A549 (cell line): ENCODE data around the gene ALDH1A3. TPM values are rescaled to one million over a fixed set of nuclear protein-coding genes. Genes with fewer than 3 reads are reported as not detected.

Experiments
- ATAC-seq, 2 experiments: fragments of 200-7000 bp in 1 of 2; fragments of >200 bp in 1 of 2; cut with Nextera tagmentation in 1 of 2; cut with Tn5 transposase in 1 of 2; 3 replicates each; pipeline versions ENCODE4 v1.8.0 to v1.9.1; 2018 to 2020; ENCODE audit warnings: mild to moderate bottlenecking in 1 of 2, moderate library complexity in 1 of 2
- CTCF ChIA-PET: fragments of 300-600 bp; sonication (Branson Sonifier 250); formaldehyde crosslinking; extraction: SDS; loops from one replicate; lab custom pipeline; 2021; ENCODE audit warnings: antibody characterized with exemption, inconsistent platforms; lab: Yijun Ruan, JAX
- POLR2A ChIA-PET: fragments of 350-600 bp; formaldehyde crosslinking; extraction: SDS; loops from one replicate; lab custom pipeline; 2021; ENCODE audit warnings: antibody characterized with exemption, inconsistent platforms; lab: Yijun Ruan, JAX
- DNase-seq, 2 experiments: peaks; one replicate each; pipeline versions ENCODE4 v3.0.0 to v3.0.0-alpha.2; 2011 to 2016; ENCODE audit warnings: low read depth in 1 of 2, low spot score in 1 of 2
- FAIRE-seq: peaks from 2 replicates; lab custom pipeline; 2011; peaks lifted over from hg19 to GRCh38; lab: Jason Lieb, UNC
- H3K27ac ChIP-seq, 2 experiments: fragments of >200 bp; sonication (Bioruptor Twin); formaldehyde crosslinking; 3 replicates each; pipeline ENCODE4 v1.5.1; 2016 to 2017
- H3K4me1 ChIP-seq: fragments of >200 bp; sonication (Bioruptor Twin); formaldehyde crosslinking; 3 replicates; pipeline ENCODE4 v1.6.1; 2016
- H3K4me2 ChIP-seq: fragments of >200 bp; sonication (Bioruptor Twin); formaldehyde crosslinking; 3 replicates; pipeline ENCODE4 v1.6.1; 2016
- H3K4me3 ChIP-seq: fragments of >200 bp; sonication (Bioruptor Twin); formaldehyde crosslinking; 3 replicates; pipeline ENCODE4 v1.5.1; 2016
- H3K9me3 ChIP-seq: fragments of >200 bp; sonication (Bioruptor Twin); formaldehyde crosslinking; 3 replicates; pipeline ENCODE4 v1.6.1; 2016
- BCL3 ChIP-seq: fragments of >200 bp; sonication (Bioruptor Twin); formaldehyde crosslinking; IDR thresholded peaks from 3 replicates; pipeline ENCODE4 v1.6.1; 2016
- EHMT2 ChIP-seq: fragments of 200-600 bp; sonication (generic); IDR thresholded peaks from 2 replicates; pipeline ENCODE4 v1.6.1; 2016; ENCODE audit warnings: antibody characterized with exemption, low read depth, mild to moderate bottlenecking, moderate library complexity
- FOSL2 ChIP-seq, 2 experiments: fragments of 450-650 bp in 1 of 2; fragments of >200 bp in 1 of 2; sonication (Bioruptor Twin) in 1 of 2; formaldehyde crosslinking; IDR thresholded peaks; 2 replicates each; pipeline versions ENCODE4 v1.5.0 to v1.6.1; 2016 to 2020; ENCODE audit warnings: mild to moderate bottlenecking in 1 of 2, moderate library complexity in 1 of 2
- FOXS1 ChIP-seq: fragments of 250-450 bp; sonication (Bioruptor Pico); IDR thresholded peaks from 2 replicates; pipeline ENCODE4 v1.5.0; 2020; ENCODE audit warnings: mild to moderate bottlenecking, moderate library complexity
- GATA3 ChIP-seq: IDR thresholded peaks from 2 replicates; pipeline ENCODE4 v1.6.1; 2012; ENCODE audit warnings: borderline replicate concordance
- HEYL ChIP-seq: fragments of 250-450 bp; sonication (Bioruptor Pico); IDR thresholded peaks from 2 replicates; pipeline ENCODE4 v1.8.0; 2021; ENCODE audit warnings: mild to moderate bottlenecking, moderate library complexity
- HOXB5 ChIP-seq: fragments of 250-450 bp; sonication (Bioruptor Pico); IDR thresholded peaks from 2 replicates; pipeline ENCODE4 v1.5.0; 2020; ENCODE audit warnings: mild to moderate bottlenecking, moderate library complexity
- JUNB ChIP-seq: fragments of >200 bp; sonication (Bioruptor Twin); formaldehyde crosslinking; IDR thresholded peaks from 2 replicates; pipeline ENCODE4 v1.6.1; 2016
- KDM1A ChIP-seq: fragments of 200-600 bp; sonication (generic); IDR thresholded peaks from 2 replicates; pipeline ENCODE4 v1.6.1; 2016; ENCODE audit warnings: low read depth, mild to moderate bottlenecking
- KDM5A ChIP-seq: fragments of 200-600 bp; sonication (generic); IDR thresholded peaks from 2 replicates; pipeline ENCODE4 v1.6.1; 2016; ENCODE audit warnings: antibody characterized with exemption, mild to moderate bottlenecking
- NFE2L2 ChIP-seq: fragments of 150-350 bp; conservative IDR thresholded peaks from 2 replicates; pipeline ENCODE4 v1.6.1; 2014; ENCODE audit warnings: low read length
- NPAS2 ChIP-seq: fragments of 250-450 bp; sonication (Bioruptor Pico); IDR thresholded peaks from 2 replicates; pipeline ENCODE4 v1.8.0; 2022; ENCODE audit warnings: mild to moderate bottlenecking, moderate library complexity, borderline replicate concordance
- POLR2A ChIP-seq: IDR thresholded peaks from 2 replicates; pipeline ENCODE4 v1.6.1; 2012; ENCODE audit warnings: mild to moderate bottlenecking, low read length
- RARB ChIP-seq: fragments of 250-450 bp; sonication (Bioruptor Pico); IDR thresholded peaks from 2 replicates; pipeline ENCODE4 v1.8.0; 2021; ENCODE audit warnings: mild to moderate bottlenecking, moderate library complexity
- RFX5 ChIP-seq: fragments of 450-650 bp; IDR thresholded peaks from 2 replicates; pipeline ENCODE4 v1.7.1; 2014; ENCODE audit warnings: antibody characterized with exemption, mild to moderate bottlenecking, moderate library complexity
- TP53 ChIP-seq: fragments of 250-450 bp; sonication (Bioruptor Pico); IDR thresholded peaks from 2 replicates; pipeline ENCODE4 v1.5.0; 2021; ENCODE audit warnings: mild to moderate bottlenecking, moderate library complexity
- ZSCAN20 ChIP-seq: fragments of 250-450 bp; sonication (Bioruptor Pico); IDR thresholded peaks from 2 replicates; pipeline ENCODE4 v1.8.0; 2022; ENCODE audit warnings: mild to moderate bottlenecking, moderate library complexity
- WGBS: methylation state at CpG from one replicate; pipeline ENCODE4 v1.1.6; 2017; ENCODE audit errors: missing lambda C conversion rate; 5-methylcytosine and 5-hydroxymethylcytosine counted together
- polyA plus RNA-seq, 4 experiments: library from polyadenylated mRNA; depleted of rRNA in 3 of 4; stranded (reverse); fragments of >200 nt; fragmentation: RNase III in 1 of 4; extraction: RNeasy Plus Mini Kit Qiagen cat#74134 plus additional on column Dnase treatment in 1 of 4; gene quantifications; 2 replicates in 3 of 4; 3 replicates in 1 of 4; pipeline ENCODE4 v1.2.3, GENCODE V29; 2011 to 2017
- TF ChIP-seq, protein P1 (sequence below): fragments of 250-450 bp; sonication (Bioruptor Pico); IDR thresholded peaks from 2 replicates; pipeline ENCODE4 v1.5.0; 2021; ENCODE audit warnings: mild to moderate bottlenecking, moderate library complexity, borderline replicate concordance
- TF ChIP-seq, protein P2 (sequence below): fragments of >200 bp; sonication (Bioruptor Twin); formaldehyde crosslinking; IDR thresholded peaks from 3 replicates; pipeline ENCODE4 v1.5.1; 2016
- TF ChIP-seq, protein P3 (sequence below): IDR thresholded peaks from 2 replicates; pipeline ENCODE4 v1.6.1; 2012; ENCODE audit warnings: low read depth, borderline replicate concordance

Gene ALDH1A3
- polyA plus RNA-seq, 2 of the 4 experiments (the other 2 are of a cell fraction), result 11.5 to 11.9 TPM

DNA sequence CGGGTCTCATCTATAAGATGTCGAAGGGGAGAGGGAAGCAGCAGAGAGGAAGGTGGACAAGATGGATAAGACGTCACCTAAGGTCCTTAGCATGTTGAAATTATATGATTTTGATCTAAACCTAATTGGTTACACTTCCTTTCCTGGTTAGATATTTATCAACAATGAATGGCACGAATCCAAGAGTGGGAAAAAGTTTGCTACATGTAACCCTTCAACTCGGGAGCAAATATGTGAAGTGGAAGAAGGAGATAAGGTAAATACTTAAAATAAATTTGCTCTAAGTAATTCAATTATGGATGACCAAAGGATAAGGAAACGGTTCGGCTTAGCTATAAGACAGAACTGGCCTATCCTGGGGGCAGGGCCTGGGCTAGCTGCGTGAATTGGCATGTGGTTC is 5.5 kb downstream of the ALDH1A3 start:
- no peaks in the 10 kb centered on the region for H3K9me3 ChIP-seq
- WGBS, result 76% methylated on average over 8 of the region's 8 CpGs
- H3K4me1 ChIP-seq, result no peaks in the 10 kb centered on the region
- ChIA-PET CTCF (interaction anchor here (0.9 to 5.1 kb wide), 5 partner anchors 8 to 123 kb away, joined by 3 to 30 read pairs (median 6); no protein-coding TSS in a partner anchor), POLR2A (interaction anchor here (0.7 kb wide), 1 partner anchor 29 kb away, joined by 5 read pairs; no protein-coding TSS in a partner anchor)
- no peak for TF ChIP-seq POLR2A
- no peak overlapping the region for H3K4me2 ChIP-seq
- H3K27ac ChIP-seq, result no peak overlapping the region
- FAIRE-seq (no peak), ATAC-seq (no peak), DNase-seq (no peak)
- H3K4me3 ChIP-seq, result no peak overlapping the region

DNA sequence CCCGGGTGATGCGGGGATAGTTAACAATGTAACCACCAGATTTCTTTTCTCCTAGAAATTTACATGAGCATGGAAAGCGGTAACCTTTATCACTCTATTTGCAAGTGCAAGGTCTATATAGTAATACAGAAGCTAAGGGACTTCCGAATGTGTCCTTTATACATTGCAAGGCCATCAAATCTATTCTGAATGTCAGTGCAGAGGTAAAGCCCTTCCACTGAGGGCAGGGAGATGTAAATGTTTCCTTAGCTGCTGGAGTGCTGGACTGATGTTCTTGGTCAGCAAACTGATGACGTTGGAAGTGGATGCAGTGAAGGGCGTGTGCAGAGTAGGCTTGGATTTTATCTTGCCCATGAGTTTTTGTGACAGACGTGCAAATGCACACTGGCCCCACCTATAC is 6.2 kb downstream of the ALDH1A3 start:
- DNase-seq (no peak), FAIRE-seq (no peak), ATAC-seq (no peak)
- WGBS, result 85% methylated on average over 7 of the region's 7 CpGs
- POLR2A ChIA-PET, result no interaction called here
- CTCF ChIA-PET, result interaction anchor here (0.9 to 5.1 kb wide), 7 partner anchors 9 to 372 kb away, joined by 3 to 30 read pairs (median 5); no protein-coding TSS in a partner anchor
- Histone ChIP-seq H3K4me2 (no peak overlapping the region), H3K4me1 (no peaks in the 10 kb centered on the region), H3K4me3 (no peak overlapping the region), H3K27ac (no peak overlapping the region), H3K9me3 (no peaks in the 10 kb centered on the region)
- no peak for TF ChIP-seq HEYL (CRISPR knock-in tag)
- TF ChIP-seq, protein P1, sequence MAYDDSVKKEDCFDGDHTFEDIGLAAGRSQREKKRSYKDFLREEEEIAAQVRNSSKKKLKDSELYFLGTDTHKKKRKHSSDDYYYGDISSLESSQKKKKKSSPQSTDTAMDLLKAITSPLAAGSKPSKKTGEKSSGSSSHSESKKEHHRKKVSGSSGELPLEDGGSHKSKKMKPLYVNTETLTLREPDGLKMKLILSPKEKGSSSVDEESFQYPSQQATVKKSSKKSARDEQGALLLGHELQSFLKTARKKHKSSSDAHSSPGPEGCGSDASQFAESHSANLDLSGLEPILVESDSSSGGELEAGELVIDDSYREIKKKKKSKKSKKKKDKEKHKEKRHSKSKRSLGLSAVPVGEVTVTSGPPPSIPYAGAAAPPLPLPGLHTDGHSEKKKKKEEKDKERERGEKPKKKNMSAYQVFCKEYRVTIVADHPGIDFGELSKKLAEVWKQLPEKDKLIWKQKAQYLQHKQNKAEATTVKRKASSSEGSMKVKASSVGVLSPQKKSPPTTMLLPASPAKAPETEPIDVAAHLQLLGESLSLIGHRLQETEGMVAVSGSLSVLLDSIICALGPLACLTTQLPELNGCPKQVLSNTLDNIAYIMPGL, result no peak
- no peak for TF ChIP-seq FOSL2 (IDR thresholded peaks at IDR 0.05)
- TF ChIP-seq FOSL2 (CRISPR knock-in tag; IDR thresholded peaks at IDR 0.05), result no peak
- no peak for TF ChIP-seq BCL3
- no peak for TF ChIP-seq KDM1A
- TF ChIP-seq, protein P2, sequence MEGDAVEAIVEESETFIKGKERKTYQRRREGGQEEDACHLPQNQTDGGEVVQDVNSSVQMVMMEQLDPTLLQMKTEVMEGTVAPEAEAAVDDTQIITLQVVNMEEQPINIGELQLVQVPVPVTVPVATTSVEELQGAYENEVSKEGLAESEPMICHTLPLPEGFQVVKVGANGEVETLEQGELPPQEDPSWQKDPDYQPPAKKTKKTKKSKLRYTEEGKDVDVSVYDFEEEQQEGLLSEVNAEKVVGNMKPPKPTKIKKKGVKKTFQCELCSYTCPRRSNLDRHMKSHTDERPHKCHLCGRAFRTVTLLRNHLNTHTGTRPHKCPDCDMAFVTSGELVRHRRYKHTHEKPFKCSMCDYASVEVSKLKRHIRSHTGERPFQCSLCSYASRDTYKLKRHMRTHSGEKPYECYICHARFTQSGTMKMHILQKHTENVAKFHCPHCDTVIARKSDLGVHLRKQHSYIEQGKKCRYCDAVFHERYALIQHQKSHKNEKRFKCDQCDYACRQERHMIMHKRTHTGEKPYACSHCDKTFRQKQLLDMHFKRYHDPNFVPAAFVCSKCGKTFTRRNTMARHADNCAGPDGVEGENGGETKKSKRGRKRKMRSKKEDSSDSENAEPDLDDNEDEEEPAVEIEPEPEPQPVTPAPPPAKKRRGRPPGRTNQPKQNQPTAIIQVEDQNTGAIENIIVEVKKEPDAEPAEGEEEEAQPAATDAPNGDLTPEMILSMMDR, result no peak
- no peak for TF ChIP-seq FOXS1 (CRISPR knock-in tag)
- TF ChIP-seq KDM5A, result no peak
- TF ChIP-seq EHMT2, result no peak
- TF ChIP-seq ZSCAN20 (CRISPR knock-in tag), result no peak
- TF ChIP-seq, protein P3, sequence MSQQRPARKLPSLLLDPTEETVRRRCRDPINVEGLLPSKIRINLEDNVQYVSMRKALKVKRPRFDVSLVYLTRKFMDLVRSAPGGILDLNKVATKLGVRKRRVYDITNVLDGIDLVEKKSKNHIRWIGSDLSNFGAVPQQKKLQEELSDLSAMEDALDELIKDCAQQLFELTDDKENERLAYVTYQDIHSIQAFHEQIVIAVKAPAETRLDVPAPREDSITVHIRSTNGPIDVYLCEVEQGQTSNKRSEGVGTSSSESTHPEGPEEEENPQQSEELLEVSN, result no peak
- no peak for TF ChIP-seq RFX5
- TF ChIP-seq GATA3, result no peak
- no peak for TF ChIP-seq JUNB
- TF ChIP-seq TP53, result no peak
- no peak for TF ChIP-seq NPAS2
- no peak for TF ChIP-seq HOXB5
- TF ChIP-seq NFE2L2, result no peak
- TF ChIP-seq RARB (CRISPR knock-in tag), result no peak
